HCT116 (cell line): ENCODE data around the gene FKBP9. TPM values are rescaled to one million over a fixed set of nuclear protein-coding genes. Genes with fewer than 3 reads are reported as not detected.

Experiments used
- ATAC-seq: fragments of 200-7000 bp; cut with Tn5 transposase; 2 replicates; pipeline ENCODE4 v1.9.1; 2020; ENCODE audit warnings: mild to moderate bottlenecking, moderate library complexity
- BruUV-seq: library from RNA; stranded (reverse); fragments of 400-500 nt; replicated peaks from 2 replicates; lab custom pipeline; 2021; lab: Mats Ljungman, UMichigan
- CTCF ChIA-PET: fragments of 300-600 bp; sonication (Branson Sonifier 250); formaldehyde crosslinking; loops from one replicate; lab custom pipeline; 2021; ENCODE audit warnings: antibody characterized with exemption; lab: Charles Lee
- POLR2A ChIA-PET: fragments of 300-600, 350-600 bp; sonication (Branson Sonifier 250); formaldehyde crosslinking; loops from one replicate; lab custom pipeline; 2021; ENCODE audit warnings: antibody characterized with exemption; lab: Charles Lee
- RAD21 ChIA-PET, 2 experiments: fragments of 300-600 bp; sonication (Branson Sonifier 250); formaldehyde crosslinking; loops; one replicate each; lab custom pipeline; 2023; ENCODE audit warnings: low total read pairs in 2 of 2; ENCODE audit not compliant: uncharacterized antibody in 2 of 2, unreplicated experiment in 2 of 2, low non-redundant PET in 1 of 2; lab: Charles Lee
- DNase-seq: peaks from one replicate; pipeline ENCODE4 v3.0.0-alpha.2; 2010; ENCODE audit warnings: low read depth, low spot score
- H2AFZ ChIP-seq: fragments of 200-600 bp; shearing (Covaris generic), sonication (generic); 2 replicates; pipeline ENCODE4 v1.6.1; 2017; ENCODE audit warnings: low read depth, mixed run types, mixed read lengths, antibody characterized with exemption, low read length; ENCODE audit not compliant: poor library complexity, severe bottlenecking
- H3K27ac ChIP-seq: 2 replicates; pipeline ENCODE4 v1.5.1; 2012; ENCODE audit warnings: low read depth, low read length
- H3K27me3 ChIP-seq: fragments of 200-600 bp; sonication (generic); 2 replicates; pipeline ENCODE4 v1.6.1; 2016; ENCODE audit warnings: mixed run types, low read length, mixed read lengths; ENCODE audit not compliant: insufficient read depth
- H3K36me3 ChIP-seq, 2 experiments: fragments of 200-500 bp in 1 of 2; fragments of 200-600 bp in 1 of 2; sonication (Bioruptor generic) in 1 of 2; sonication (generic) in 1 of 2; 2 replicates each; pipeline versions ENCODE4 v1.5.1 to v1.6.1; 2014 to 2016; ENCODE audit warnings: low read length in 2 of 2, inconsistent platforms in 1 of 2, mixed read lengths in 1 of 2, mixed run types in 1 of 2; ENCODE audit not compliant: insufficient read depth in 2 of 2, control insufficient read depth in 1 of 2
- H3K4me1 ChIP-seq, 2 experiments: fragments of 200-600 bp in 1 of 2; sonication (generic) in 1 of 2; 2 replicates each; pipeline versions ENCODE4 v1.5.1 to v1.6.1; 2012 to 2017; ENCODE audit warnings: low read length in 2 of 2, inconsistent platforms in 1 of 2, mild to moderate bottlenecking in 1 of 2, mixed read lengths in 1 of 2, mixed run types in 1 of 2, moderate library complexity in 1 of 2; ENCODE audit not compliant: insufficient read depth in 2 of 2, control insufficient read depth in 1 of 2
- H3K4me2 ChIP-seq: fragments of 200-600 bp; sonication (generic); 2 replicates; pipeline ENCODE4 v1.6.1; 2017; ENCODE audit warnings: mixed run types, low read length, mixed read lengths
- H3K4me3 ChIP-seq, 2 experiments: fragments of 200-600 bp in 1 of 2; sonication (generic) in 1 of 2; replicated peaks in 1 of 2; 2 replicates each; pipeline ENCODE4 v1.5.1; 2011 to 2016; ENCODE audit warnings: low read length in 2 of 2, control low read depth in 1 of 2, low read depth in 1 of 2, mild to moderate bottlenecking in 1 of 2, mixed read lengths in 1 of 2, mixed run types in 1 of 2
- H3K79me2 ChIP-seq: fragments of 200-600 bp; sonication (generic); 2 replicates; pipeline ENCODE4 v1.6.1; 2017; ENCODE audit warnings: mild to moderate bottlenecking, mixed run types, low read length, moderate library complexity, mixed read lengths; ENCODE audit not compliant: insufficient read depth
- H3K9ac ChIP-seq: fragments of 200-600 bp; sonication (generic); 2 replicates; pipeline ENCODE4 v1.6.1; 2016; ENCODE audit warnings: low read length, mixed read lengths
- H3K9me2 ChIP-seq: fragments of 200-600 bp; sonication (generic), shearing (Covaris generic); 2 replicates; pipeline ENCODE4 v1.6.1; 2017; ENCODE audit warnings: mixed run types, mild to moderate bottlenecking, moderate library complexity; ENCODE audit not compliant: insufficient read depth
- H3K9me3 ChIP-seq, 2 experiments: fragments of 200-500 bp in 1 of 2; fragments of 200-600 bp in 1 of 2; sonication (Bioruptor generic) in 1 of 2; sonication (generic) in 1 of 2; 2 replicates each; pipeline ENCODE4 v1.6.1; 2014 to 2017; ENCODE audit warnings: low read length in 2 of 2, mixed read lengths in 2 of 2, inconsistent platforms in 1 of 2, low read depth in 1 of 2, mild to moderate bottlenecking in 1 of 2, mixed run types in 1 of 2, moderate library complexity in 1 of 2; ENCODE audit not compliant: control insufficient read depth in 1 of 2, insufficient read depth in 1 of 2
- H4K20me1 ChIP-seq: fragments of 200-600 bp; sonication (generic), shearing (Covaris generic); 2 replicates; pipeline ENCODE4 v1.6.1; 2017; ENCODE audit warnings: mixed run types, mild to moderate bottlenecking, moderate library complexity; ENCODE audit not compliant: insufficient read depth
- CBX3 ChIP-seq: IDR thresholded peaks from 2 replicates; pipeline ENCODE4 v1.6.1; 2012; ENCODE audit warnings: low read depth
- EGR1 ChIP-seq: IDR thresholded peaks from 2 replicates; pipeline ENCODE4 v1.6.1; 2012; ENCODE audit warnings: low read depth
- EZH2phosphoT487 ChIP-seq: fragments of 200-600 bp; IDR thresholded peaks from 2 replicates; pipeline ENCODE4 v1.6.1; 2018; ENCODE audit warnings: antibody characterized with exemption, borderline replicate concordance
- FOSL1 ChIP-seq: IDR thresholded peaks from 2 replicates; pipeline ENCODE4 v1.6.1; 2012; ENCODE audit warnings: low read depth
- JUND ChIP-seq: IDR thresholded peaks from 2 replicates; pipeline ENCODE4 v1.6.1; 2012
- POLR2A ChIP-seq: IDR thresholded peaks from 2 replicates; pipeline ENCODE4 v1.7.0; 2011; ENCODE audit warnings: borderline replicate concordance; ENCODE audit not compliant: insufficient read depth, insufficient read length; ENCODE audit errors: extremely low read depth
- POLR2AphosphoS5 ChIP-seq: IDR thresholded peaks from 2 replicates; pipeline ENCODE4 v1.6.1; 2011; ENCODE audit warnings: mild to moderate bottlenecking, low read depth, low read length, moderate library complexity
- RAD21 ChIP-seq: IDR thresholded peaks from 2 replicates; pipeline ENCODE4 v1.6.1; 2012; ENCODE audit warnings: low read depth, mild to moderate bottlenecking
- SIN3A ChIP-seq: IDR thresholded peaks from 2 replicates; pipeline ENCODE4 v1.6.1; 2012; ENCODE audit warnings: low read depth
- SRF ChIP-seq: IDR thresholded peaks from 2 replicates; pipeline ENCODE4 v1.6.1; 2012; ENCODE audit warnings: low read depth
- TCF7L2 ChIP-seq: IDR thresholded peaks from 2 replicates; pipeline ENCODE4 v1.7.0; 2011; ENCODE audit warnings: borderline replicate concordance, inconsistent platforms; ENCODE audit not compliant: insufficient read depth, insufficient read length; ENCODE audit errors: extremely low read depth
- YY1 ChIP-seq: IDR thresholded peaks from 2 replicates; pipeline ENCODE4 v1.6.1; 2011; ENCODE audit warnings: low read length, low read depth, moderate library complexity, mild to moderate bottlenecking; ENCODE audit not compliant: insufficient replicate concordance; ENCODE audit errors: extremely low read depth
- ZNF274 ChIP-seq: fragments of 200-500 bp; sonication (Bioruptor generic); IDR thresholded peaks from 2 replicates; pipeline ENCODE4 v1.6.1; 2014; ENCODE audit warnings: mild to moderate bottlenecking, low read depth, low read length, inconsistent platforms
- intact Hi-C: fragments of 100-400 bp; cut with micrococcal nuclease; formaldehyde crosslinking; loops from 2 replicates; pipeline ENCODE4 v1.10.0; 2022
- total RNA-seq: library from RNA; stranded (reverse); gene quantifications from one replicate; pipeline ENCODE4 v1.2.1, GENCODE V29; 2021; ENCODE audit not compliant: unreplicated experiment
- TF ChIP-seq, protein P1 (sequence below): IDR thresholded peaks from 2 replicates; pipeline ENCODE4 v1.6.1; 2012
- TF ChIP-seq, protein P2 (sequence below): IDR thresholded peaks from 2 replicates; pipeline ENCODE4 v1.6.1; 2012

The FKBP9 gene
- total RNA-seq, 1 experiment from 2014 or later: 85.6 TPM

DNA sequence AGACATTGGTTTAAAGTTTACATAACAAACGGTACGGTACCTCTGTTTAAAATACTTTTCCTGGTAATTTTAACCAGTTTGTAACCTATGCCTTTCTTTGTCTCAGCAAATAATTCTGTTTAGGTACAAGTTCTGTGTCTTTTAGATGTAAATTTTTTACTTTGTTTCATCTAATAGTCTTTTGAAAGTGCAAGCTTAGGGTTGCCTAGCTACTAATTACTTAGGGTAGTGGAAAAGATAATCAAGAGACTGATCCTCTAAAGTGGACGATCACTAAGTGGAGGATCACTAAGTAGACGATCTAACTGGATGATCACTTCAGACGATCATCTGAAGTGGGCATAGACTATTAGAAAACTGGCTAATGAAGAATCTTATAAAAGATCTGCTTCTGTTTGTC is 16.1 kb upstream of the FKBP9 start:
- Histone ChIP-seq H3K4me1 (peaks cover 10 to 18% of the 10 kb centered on the region in 2 experiments), H3K9ac (peak overlapping the region; percentile 86; the same call in 1 of the 2 replicates), H3K4me2 (peak overlapping the region; percentile 83), H3K9me2 (no peaks in the 10 kb centered on the region), H3K79me2 (peaks cover 55% of the 10 kb centered on the region), H4K20me1 (no peaks in the 10 kb centered on the region), H3K4me3 (peak overlapping the region; percentile 79 to 86; a peak in 3 of 4 replicates), H3K27me3 (no peaks in the 10 kb centered on the region), H2AFZ (no peak overlapping the region), H3K27ac (no peak overlapping the region), H3K36me3 (no peaks in the 10 kb centered on the region), H3K9me3 (peaks cover 0 to 5% of the 10 kb centered on the region in 2 experiments; a peak in 1 of 4 replicates)
- ATAC-seq (no peak), DNase-seq (no peak)
- no TSS peak for BruUV-seq
- intact Hi-C loops: loop anchor here (5.0 kb wide), 2 partner anchors 121 to 166 kb away; partner anchors contain the start of genes NT5C3A and RP9
- ChIA-PET POLR2A (no interaction called here), CTCF (interaction anchor here (0.8 kb wide), 1 partner anchor 17 kb away, joined by 3 read pairs; the partner anchor contains the start of gene FKBP9), RAD21 (interaction anchor here in 1 of 2 experiments (0.6 kb wide), 1 partner anchor 40 kb away, joined by 5 read pairs; no protein-coding TSS in a partner anchor)
- no peak for TF ChIP-seq TCF7L2
- no peak for TF ChIP-seq EGR1
- TF ChIP-seq POLR2AphosphoS5: no peak
- no peak for TF ChIP-seq YY1
- TF ChIP-seq, protein P1, sequence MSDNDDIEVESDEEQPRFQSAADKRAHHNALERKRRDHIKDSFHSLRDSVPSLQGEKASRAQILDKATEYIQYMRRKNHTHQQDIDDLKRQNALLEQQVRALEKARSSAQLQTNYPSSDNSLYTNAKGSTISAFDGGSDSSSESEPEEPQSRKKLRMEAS: no peak
- no peak for TF ChIP-seq FOSL1
- TF ChIP-seq, protein P2, sequence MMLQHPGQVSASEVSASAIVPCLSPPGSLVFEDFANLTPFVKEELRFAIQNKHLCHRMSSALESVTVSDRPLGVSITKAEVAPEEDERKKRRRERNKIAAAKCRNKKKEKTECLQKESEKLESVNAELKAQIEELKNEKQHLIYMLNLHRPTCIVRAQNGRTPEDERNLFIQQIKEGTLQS: no peak
- TF ChIP-seq SIN3A: no peak
- no peak for TF ChIP-seq POLR2A
- TF ChIP-seq CBX3: no peak
- no peak for TF ChIP-seq RAD21
- TF ChIP-seq JUND: no peak
- TF ChIP-seq EZH2phosphoT487: no peak
- TF ChIP-seq SRF: no peak
- no peak for TF ChIP-seq ZNF274
